Stimulated activated CD4-positive, alpha-beta T cell treated with anti-CD3 and anti-CD28 coated beads, TNF-alpha, amount 100 ng/mL, for 1 hour (primary cell): ENCODE data around the gene SLC27A5.
A peak's percentile ranks its signal among the peaks of the same experiment; 100 is the strongest.
"Not testable (repeated sequence)": the region's sequence is repeated elsewhere in the genome, so short reads cannot be mapped to it uniquely, and the experiment has no call there.

Experiments
- DNase-seq, 3 donors: peaks; one replicate each; pipeline ENCODE4 v3.0.0-alpha.2; 2020; ENCODE audit warnings: low read depth in 3 of 3, low spot score in 1 of 3

SLC27A5 gene

GRCh38 chr19:58471736-58472135, 40.1 kb downstream of the SLC27A5 start:
- no peak for DNase-seq

GRCh38 chr19:58470837-58471543, 40.8 kb downstream of the SLC27A5 start:
- not testable (repeated sequence) for DNase-seq

GRCh38 chr19:58469241-58470013, 42.4 kb downstream of the SLC27A5 start:
- no peak for DNase-seq

GRCh38 chr19:58468216-58468839, 43.5 kb downstream of the SLC27A5 start:
- DNase-seq, result no peak

- DNase-seq, result peak; percentile 89 to 94 (median 91)
Measured at GRCh38 chr19:58466760-58467589, 44.8 kb downstream of the SLC27A5 start, which contains the start of gene ZNF324. TSS of gene ZNF324 (plus strand) at chr19:58467080. CDS start at chr19:58469186, 2,106 bp downstream.

GRCh38 chr19:58466089-58466759, 45.6 kb downstream of the SLC27A5 start:
- DNase-seq, result no peak

GRCh38 chr19:58460039-58460438, 51.8 kb downstream of the SLC27A5 start:
- DNase-seq, result no peak

- no peak for DNase-seq
Measured at GRCh38 chr19:58456111-58456510, 55.7 kb downstream of the SLC27A5 start.

GRCh38 chr19:58455306-58455705, 56.5 kb downstream of the SLC27A5 start:
- no peak for DNase-seq

GRCh38 chr19:58453743-58454142, 58.0 kb downstream of the SLC27A5 start:
- no peak for DNase-seq

- peak; percentile 88 to 92 (median 89) for DNase-seq
Measured at GRCh38 chr19:58451358-58452101, 60.3 kb downstream of the SLC27A5 start, which contains the start of gene ZNF324B. TSS of gene ZNF324B (plus strand) at chr19:58451622. CDS start at chr19:58453702, 2,080 bp downstream.

GRCh38 chr19:58450856-58451357, 60.9 kb downstream of the SLC27A5 start:
- no peak for DNase-seq

GRCh38 chr19:58449980-58450379, 61.8 kb downstream of the SLC27A5 start:
- DNase-seq, result not testable (repeated sequence)

GRCh38 chr19:58448860-58449259, 62.9 kb downstream of the SLC27A5 start:
- DNase-seq, result not testable (repeated sequence)
